HG03045 (cell line): ENCODE measurements around the gene DPAGT1.

Experiments used
- ATAC-seq: cut with Tn5 transposase; IDR thresholded peaks from one replicate; pipeline ENCODE4 v1.9.1; 2021; ENCODE audit warnings: mild to moderate bottlenecking, moderate library complexity; ENCODE audit not compliant: unreplicated experiment

The DPAGT1 gene

GRCh38 chr11:119095066-119095880, 6.4 kb downstream of the DPAGT1 start:
- peak; percentile 83 for ATAC-seq

- ATAC-seq: peak; percentile 36
Observed at GRCh38 chr11:119094816-119095065, 6.9 kb downstream of the DPAGT1 start.

GRCh38 chr11:119093942-119094815, 7.5 kb downstream of the DPAGT1 start:
- ATAC-seq: peak; percentile 6

GRCh38 chr11:119092880-119093842, 8.5 kb downstream of the DPAGT1 start:
- ATAC-seq: no peak

- no peak for ATAC-seq
Observed at GRCh38 chr11:119091966-119092879, 9.4 kb downstream of the DPAGT1 start.

GRCh38 chr11:119091178-119091577, 10.5 kb downstream of the DPAGT1 start:
- no peak for ATAC-seq

GRCh38 chr11:119089319-119089718, 12.3 kb downstream of the DPAGT1 start:
- ATAC-seq: no peak

- no peak for ATAC-seq
Observed at GRCh38 chr11:119088406-119088805, 13.2 kb downstream of the DPAGT1 start.

GRCh38 chr11:119087747-119088241, 13.9 kb downstream of the DPAGT1 start:
- no peak for ATAC-seq

- no peak for ATAC-seq
Observed at GRCh38 chr11:119087123-119087522, 14.5 kb downstream of the DPAGT1 start.

GRCh38 chr11:119085437-119085847, 16.2 kb downstream of the DPAGT1 start:
- ATAC-seq: peak; percentile 21

GRCh38 chr11:119084663-119085436, 16.8 kb downstream of the DPAGT1 start, which contains the start of gene HMBS:
Gene HMBS, plus strand, starts transcription at chr11:119084881. Its CDS starts 153 bp downstream, at chr11:119085034.
- ATAC-seq: peak; percentile 88

- ATAC-seq: no peak
Observed at GRCh38 chr11:119081682-119082260, 19.9 kb downstream of the DPAGT1 start.

- ATAC-seq: no peak
Observed at GRCh38 chr11:119078675-119079420, 22.8 kb downstream of the DPAGT1 start.

GRCh38 chr11:119077839-119078238, 23.8 kb downstream of the DPAGT1 start:
- ATAC-seq: no peak

GRCh38 chr11:119067371-119068222, 34.1 kb downstream of the DPAGT1 start, which contains the start of gene VPS11:
Gene VPS11, plus strand, starts transcription at chr11:119067818. Its CDS starts 6 bp downstream, at chr11:119067824.
- ATAC-seq: peak; percentile 91

GRCh38 chr11:119065369-119065768, 36.3 kb downstream of the DPAGT1 start:
- ATAC-seq: no peak
